HG03565 (cell line): ENCODE results near the gene CFAP100.

Experiments used
- ATAC-seq: cut with Tn5 transposase; IDR thresholded peaks from one replicate; pipeline ENCODE4 v1.9.1; 2021; ENCODE audit warnings: mild to moderate bottlenecking, moderate library complexity; ENCODE audit not compliant: unreplicated experiment

The CFAP100 gene

DNA sequence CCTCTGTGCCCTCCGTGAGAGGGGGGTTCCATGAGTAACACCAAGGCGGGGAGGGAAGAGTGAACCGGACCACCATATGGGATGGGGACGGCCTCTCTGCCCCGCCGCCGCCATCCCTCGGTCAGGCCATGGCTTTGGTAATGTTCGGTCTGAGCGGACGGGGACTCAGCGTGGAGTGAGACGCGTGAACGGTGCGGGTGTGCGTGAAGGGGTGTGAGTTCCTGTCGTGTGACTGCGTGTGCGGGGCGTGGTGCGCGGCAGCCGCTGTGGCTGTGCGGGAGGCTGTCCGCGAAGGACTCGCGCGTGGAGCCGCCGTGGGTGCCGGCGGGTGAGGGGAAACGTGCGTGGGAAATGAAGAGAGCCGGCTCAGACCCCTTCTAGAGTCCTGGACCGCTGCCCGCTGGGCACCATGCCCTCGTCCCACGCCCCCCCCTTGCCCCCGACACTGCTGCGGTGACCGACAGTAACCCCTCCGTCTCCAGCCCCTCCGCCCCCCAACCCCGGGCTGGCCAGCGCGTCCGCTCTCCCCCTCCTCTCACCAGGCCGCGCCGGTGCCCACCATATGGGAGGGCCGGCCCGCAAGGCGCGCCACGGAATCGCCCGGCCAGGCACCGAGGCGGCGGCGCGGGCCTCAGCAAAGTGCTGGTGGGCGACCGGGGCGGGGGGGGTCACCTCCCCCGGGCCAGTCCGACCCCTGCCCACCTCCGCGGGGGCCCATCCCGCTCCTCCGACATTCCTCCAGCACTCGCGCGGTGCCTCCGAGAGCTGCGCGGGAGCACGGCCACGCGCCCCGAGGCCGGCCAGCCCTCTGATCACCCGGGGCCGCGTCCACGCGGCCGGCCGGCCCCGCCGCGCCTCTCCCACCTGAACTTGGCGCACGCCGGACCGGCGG, 38.1 kb upstream of the CFAP100 start:
- ATAC-seq: no peak

DNA sequence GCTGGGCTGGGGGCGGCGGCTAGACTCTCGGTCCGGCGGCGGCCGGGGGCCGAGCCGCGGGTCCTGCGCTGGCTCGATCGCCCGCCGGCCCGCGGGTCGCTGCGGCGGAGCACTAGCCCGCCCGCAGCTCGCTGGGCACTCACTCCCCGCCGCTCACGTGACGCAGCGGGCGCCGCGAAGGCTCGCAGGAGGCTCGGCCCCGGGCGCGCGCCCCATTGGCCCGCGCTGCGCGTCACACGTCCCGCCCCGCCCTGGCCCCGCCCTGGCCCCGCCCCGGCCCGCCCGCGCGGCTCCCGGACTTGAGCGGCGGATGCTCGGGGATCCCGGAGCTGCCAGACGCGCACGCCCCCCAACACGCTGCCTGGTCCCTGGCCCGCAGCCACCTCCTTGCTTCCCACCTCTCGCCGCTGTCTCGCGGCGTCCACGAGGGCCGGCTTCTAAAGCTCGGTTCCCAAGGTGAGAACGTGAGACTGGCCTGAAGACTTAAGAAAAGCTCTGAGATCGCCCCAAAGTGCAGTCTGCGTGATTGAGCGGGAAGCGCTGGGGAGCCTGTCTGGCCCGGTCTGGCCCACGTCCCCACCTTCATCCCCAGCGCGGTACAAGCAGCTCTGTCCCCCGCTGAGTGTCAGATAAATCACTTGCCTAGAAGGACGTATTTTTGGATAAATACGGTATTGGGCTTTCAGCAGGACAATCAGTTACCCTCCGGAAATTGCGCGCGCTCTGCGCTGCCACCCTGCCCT, 37.2 kb upstream of the CFAP100 start, which contains the start of gene KLF15:
Gene KLF15, minus strand, starts transcription at position 114 of the 743 bp plus-strand sequence. CDS start 4,486 bp downstream, outside the sequence.
- ATAC-seq: peak; percentile 76

DNA sequence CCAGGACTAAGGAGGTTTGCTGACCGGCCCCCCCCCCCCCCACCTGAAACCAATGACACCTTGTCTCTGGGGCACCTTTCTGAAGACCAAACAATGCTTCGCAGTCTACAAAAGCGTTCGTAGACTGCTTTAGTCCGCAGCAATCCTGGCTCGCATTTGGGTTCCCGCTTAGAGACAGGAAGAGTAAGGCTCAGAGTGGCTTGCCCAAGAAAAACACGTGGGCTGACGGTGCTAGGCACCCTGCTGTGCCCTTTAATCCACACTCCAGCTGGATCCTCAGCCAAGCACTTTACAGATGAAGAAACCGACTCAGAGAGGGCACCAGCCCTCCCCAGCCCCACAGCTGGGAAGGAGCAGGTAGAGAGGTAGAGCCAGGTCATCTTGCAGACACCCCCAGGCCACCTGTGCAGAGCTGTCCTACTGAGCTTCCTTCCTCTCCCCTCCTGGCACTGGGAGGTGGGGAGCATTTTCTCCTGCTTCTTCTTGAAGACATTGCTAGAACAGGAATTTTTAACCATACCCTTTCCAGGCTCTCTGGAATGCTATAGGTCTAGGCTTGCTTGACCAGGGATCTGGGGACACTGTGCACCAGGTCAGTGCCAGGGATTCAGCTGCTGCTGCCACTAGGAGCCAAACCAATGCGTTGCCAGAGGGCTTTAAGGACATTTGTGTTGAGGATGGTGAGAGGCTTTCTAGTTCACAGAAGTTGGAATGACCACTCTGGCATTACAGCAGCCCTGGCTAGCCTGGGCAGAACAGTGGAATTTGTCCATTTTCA, 36.5 kb upstream of the CFAP100 start:
- ATAC-seq: no peak

DNA sequence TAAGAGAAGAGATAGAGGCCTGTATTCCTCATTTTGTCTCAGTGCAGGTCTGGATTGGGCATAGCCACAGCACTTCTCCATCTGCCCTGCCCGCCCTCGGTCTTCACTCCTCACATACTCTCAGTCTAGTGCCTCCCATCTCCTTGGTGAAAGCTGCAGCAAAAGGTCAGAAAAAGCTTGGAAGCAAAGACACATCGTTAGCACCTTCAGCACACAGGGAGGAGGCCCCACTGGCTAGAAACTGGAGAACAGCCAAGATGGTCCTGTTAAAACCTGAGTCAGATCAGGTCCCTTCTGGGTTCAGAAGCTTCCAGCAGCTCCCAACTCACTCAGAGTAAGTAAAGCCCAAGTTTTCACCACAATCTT, 35.9 kb upstream of the CFAP100 start:
- no peak for ATAC-seq

DNA sequence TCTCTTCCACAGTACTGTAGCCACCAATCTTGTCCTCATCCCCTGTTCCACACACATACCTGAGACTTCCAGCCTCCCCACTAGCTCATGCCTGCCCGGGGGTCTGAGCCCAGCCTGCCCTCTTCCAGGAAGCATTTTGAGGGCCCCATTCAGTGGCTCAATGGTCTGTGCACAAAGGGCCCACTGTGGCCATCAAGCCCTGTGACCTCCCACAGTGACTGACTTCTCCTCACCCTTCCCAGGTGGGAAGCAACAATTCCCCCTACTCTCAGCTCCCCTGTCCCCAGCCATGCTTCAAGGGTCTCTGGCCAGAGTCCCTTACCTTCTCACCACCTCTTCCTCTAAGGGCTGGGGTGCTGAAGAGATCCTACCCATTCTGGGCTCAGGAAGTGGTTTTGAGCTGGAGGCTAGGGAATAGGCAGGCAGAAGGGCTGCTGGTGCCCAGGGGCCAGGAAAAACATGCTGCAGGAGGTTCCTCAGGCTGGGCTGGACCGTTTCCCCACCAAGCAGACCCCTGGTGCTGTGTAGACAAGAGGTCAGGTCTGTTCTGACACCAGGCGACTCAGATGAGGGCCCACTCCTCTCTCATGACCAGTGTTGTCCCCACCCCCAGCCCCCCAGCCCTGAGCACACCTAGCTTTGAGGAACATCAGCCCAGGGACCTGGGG, 34.5 kb upstream of the CFAP100 start:
- no peak for ATAC-seq

DNA sequence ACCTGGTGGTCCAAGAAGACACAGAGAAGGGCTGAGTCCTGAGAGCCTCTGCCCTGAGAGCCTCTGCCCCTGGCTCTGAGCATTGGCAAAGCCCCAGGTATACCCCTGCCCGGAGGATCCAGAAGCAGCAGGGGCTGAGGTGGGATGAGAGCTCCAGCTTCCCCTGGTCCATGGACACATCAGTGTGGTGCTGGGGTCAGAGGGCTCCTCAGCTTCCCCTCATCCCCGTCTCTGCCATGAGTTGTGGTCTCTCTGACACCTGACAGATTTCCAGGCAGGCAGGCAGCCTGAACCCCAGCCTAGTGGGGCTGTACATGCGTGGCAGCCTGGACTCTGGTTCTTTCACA, 34.0 kb upstream of the CFAP100 start:
- no peak for ATAC-seq

DNA sequence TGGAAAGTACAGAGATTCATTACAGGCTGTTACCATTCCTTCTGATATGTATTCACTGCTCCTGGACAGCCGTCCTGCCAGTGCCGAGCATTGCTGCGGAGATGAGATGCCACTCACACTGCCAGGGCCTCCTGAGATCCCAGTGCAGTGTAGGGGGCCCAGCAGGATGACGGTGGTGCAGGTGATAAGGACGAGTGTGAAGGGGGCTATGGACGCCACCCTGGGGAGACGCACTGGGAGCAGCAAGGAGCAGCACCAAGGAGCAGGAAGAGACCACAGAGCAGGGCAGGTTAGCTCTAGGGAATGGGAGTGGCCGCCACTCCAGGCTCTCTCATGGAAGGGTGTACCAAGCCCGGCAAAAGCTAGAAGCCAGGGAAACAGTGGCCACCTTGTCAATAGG, 33.5 kb upstream of the CFAP100 start:
- no peak for ATAC-seq

DNA sequence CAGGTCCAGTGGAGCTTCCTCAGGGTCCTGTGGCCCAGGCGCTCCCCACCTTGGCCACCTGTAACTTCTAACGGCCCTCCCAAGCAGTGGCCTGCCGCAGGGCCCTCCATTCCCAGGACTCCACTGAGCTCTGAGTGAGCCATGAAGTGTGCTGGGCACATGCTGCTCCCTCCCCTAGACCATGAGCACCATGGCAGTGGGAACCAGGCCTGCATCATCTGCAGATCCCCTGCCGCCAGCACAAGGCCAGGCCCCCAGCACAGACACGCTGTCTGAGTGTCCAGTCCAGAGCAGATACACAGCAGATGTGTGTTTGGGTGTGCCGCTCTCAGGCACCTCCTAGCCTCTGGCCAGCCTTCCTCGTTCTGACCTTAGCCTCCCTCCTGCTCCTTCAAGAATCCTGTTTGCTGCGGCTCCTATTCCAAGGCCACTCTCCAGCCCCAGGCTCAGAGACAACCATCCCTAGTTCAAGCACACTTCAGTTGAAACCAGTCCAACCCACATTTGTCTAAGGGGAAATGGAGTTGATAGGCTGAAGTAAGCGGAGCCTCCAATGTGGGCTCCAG, 30.5 kb upstream of the CFAP100 start:
- no peak for ATAC-seq

DNA sequence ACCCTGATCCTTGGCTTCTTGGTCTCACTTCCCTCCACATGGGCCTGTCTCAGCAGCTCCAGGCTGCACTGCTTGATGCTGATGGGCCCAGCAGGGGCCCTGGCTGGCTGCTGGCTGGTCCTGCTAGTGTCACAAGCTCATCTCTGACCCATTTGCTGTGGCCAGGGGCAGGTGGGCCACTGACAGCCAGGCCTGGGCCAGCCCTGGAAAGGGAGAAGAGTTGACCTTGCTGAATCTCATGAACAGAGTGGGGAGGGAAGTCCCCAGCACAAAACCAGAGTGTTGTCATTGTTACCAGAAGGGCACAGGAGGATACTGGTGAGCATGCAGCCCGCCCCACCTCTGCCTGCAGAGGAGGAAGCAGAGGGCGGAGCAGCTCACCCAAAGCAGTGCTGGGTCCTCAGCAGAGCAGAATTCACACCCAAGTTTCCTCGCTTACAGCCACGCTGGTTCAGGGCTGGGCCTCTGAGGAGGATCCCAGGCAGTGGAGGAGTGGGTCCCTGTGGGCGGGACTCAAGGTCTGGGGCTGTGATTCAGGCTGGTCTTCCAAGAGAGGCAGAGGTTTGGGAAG, 29.9 kb upstream of the CFAP100 start:
- ATAC-seq: no peak

DNA sequence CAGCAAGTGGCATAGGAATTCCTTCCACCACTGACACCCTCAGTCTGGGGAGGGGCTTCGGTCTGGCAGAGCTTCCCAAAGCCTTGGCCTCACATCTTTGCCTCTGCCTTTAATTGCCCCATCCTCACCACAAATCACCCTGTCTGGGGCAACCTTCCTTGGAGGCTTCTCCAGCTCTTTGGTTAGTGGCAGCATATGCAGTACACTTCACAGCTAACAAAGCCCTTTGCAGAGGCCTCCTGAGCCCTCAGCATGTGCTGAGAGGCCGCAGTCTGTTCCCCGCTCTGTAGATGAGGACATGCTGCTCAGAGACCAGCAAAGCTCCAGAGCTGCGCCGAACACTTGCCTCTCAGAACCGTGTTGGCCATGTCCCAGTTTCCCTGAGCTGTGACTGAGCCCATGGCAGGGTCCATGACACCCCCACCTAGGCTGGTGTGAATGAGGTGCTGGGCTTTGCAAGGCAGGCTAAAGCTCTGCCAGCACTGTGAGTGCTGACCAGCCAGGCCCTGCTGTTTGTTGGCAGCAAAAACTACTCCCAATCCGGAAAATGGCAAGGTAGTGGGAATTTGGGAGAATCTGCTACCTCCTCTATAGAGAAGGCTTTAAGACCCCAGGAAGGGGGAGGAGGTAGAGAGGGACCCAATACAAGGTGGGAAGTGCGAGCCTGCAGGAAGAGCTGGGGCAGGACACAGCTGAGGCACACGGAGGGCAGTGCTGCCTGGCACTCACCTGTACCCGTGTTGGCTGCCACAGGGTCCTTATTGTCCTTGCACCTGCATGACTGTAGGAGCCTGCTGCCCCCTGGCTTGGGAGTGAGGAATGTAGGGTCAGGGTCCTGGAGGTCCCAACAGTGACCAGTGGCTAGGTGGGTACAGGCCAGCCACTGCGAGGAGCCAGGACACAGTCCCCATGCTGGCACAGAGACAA, 29.1 kb upstream of the CFAP100 start:
- ATAC-seq: no peak

DNA sequence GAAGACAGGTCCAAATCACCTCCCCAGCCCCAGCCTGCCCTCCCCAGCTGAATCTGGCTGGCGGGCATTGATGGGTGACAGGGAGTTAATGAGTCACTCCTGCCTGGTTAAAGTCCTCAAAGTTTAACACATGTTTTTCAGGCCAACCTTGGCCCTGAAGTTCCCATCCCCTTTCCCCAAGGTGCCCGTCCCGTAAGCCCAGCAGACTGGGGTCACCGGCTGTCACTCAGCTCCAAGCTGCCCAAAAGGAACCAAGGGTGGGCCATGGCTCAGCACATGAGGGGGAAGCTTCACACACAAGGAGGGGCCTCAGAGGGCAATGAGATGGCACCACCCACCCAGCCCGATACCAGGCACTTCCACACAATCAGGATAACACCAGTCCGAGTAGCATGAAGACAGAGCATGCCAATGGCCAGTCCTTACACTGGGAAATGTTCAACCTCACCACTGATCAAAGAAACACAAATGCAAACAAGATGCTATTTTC, 27.3 kb upstream of the CFAP100 start:
- ATAC-seq: no peak

DNA sequence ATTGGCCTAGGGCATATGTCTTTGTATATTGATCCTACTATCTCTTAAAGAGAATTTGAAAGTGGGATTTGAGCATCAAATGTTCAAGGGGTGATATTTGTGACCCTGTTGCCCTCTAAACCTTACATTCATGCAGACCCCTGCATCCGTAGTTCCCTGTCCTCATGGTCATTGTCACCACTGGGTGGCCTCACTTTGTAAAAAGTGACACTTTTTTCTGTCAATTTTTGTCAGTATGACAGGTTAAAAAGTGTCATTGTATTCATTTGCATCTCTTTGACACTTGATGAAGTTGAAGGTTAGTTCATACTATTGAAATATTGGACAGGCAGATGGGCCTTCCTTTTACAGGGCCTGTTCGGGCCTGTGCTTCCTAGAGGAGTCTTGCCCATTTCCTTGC, 25.2 kb upstream of the CFAP100 start:
- ATAC-seq: no peak

DNA sequence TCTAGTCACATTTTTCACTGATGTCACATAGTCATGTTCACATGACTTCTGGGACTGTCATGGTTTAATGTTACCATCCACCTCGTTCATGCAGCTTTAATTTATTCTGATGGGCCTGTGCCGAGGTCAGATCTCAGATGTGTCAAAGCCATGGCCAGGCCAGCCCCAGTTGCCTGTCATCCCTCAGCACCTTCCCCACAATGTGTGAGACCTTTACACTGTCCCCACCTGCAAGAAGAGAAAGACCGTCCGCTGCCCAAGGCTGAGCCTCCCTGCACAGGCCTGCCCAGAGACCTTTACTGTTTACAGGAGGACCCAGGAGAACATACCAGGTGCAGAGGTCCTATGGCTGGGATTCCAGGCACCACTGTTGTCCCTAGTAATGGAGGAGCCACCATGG, 24.7 kb upstream of the CFAP100 start:
- ATAC-seq: no peak

DNA sequence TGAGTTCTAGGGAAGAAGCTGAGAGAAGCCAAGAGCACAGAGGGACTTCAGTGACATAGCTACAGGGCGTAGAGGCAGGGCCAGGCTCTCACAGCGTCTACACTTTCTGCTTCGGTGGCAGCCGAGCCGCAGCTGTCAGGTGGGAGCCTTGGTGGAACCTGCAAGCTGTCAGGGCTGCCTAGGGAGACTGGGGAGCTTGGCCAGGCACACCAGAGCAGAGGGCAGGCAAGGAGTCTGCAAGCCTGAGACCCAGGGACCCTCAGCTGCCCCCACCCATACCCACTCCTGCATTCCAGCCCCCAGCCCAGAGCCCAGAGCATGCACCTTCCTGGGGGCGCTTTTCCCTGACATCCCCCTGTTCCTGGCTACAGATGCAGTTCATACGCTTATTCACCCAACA, 24.1 kb upstream of the CFAP100 start:
- ATAC-seq: no peak

DNA sequence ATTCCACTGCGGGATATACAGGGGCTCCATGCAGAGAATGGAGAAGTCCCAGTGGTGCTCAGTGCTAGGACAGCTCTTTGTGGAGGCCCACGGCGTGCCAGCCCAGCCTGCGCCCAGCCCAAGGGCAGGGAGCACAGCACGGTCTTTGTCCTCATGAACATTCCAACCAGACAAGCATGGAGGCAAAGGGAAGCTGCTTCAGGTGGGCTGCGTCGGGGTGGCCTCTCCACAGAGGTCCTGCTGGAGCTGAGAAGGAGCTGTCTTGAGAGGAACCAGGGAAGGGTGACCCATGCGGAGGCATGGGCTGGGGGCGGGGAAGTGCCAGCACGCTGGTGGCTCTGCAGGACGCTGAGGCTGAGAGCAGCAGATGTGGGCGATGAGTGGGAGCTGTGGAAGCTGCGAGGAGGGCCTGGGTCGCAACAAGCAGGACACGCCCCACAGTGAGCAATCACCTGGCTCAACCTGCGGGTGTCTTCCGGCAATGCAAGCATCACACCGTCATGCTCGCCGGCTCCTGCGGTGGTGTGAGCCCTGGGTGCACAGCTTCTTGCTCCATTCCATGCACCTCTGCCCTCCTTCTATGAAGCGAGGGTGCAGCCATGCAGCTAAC, 23.5 kb upstream of the CFAP100 start:
- no peak for ATAC-seq

DNA sequence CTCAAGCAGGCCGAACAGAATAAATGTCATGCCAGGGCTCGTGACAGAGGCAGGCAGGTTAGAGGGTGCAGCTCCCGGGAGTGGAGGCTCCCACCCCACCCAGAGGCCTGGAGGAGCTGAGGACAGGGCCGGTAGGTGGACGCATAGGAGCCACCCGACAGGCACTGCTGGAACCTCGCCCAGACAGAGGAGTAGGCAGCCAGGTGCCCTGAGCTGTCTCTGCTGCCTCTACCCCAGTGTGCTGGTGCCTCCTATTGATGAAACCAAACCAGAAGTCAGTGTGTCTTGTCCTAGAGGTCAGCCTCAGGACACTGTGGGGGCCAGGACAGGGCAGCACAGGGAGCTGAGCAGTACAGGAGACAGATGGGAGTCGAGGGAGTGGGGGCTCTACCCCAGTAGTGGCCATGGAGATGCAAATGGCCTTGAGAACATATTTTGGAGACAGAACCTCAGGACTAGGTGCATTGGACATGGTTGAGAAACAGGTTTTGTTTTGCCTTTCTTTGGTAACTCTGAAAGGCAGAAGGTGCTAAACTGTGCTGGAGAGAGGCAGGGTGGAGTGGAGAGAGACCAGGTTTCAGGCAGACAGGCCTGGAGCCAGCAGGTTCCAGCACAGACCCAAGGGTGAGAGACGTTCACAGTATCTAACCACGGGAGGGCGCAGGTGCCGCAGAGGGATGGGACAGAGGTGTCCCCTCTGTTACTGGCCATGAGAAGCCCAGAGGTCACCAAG, 22.1 kb upstream of the CFAP100 start:
- no peak for ATAC-seq

DNA sequence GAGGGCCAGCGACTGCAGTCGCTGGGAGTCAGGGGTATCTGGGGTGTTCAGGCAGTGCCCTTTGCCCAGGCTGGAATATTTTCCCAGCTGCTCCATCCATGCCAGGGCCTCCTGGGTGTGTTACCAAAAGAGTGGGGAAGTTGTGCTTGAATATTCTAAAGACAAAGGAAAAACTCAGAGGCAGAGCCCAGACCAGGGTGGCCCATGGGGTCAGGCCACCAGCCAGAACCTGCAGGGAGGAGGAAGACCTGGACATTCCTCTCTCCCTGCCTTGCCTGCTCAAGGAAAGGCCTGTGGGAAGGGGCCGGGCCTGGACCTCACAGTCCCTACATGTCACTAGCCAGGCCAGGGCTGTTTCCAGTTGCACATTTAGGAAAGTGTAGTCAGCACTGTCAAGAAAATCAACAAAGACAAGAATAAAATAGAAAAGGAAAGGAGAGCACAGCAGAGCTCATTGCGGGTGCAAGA, 21.5 kb upstream of the CFAP100 start:
- no peak for ATAC-seq
